GM18909 (cell line): ENCODE results near the gene KCNH1.

Experiments
- ATAC-seq: cut with Tn5 transposase; IDR thresholded peaks from one replicate; pipeline ENCODE4 v1.9.1; 2021; ENCODE audit warnings: mild to moderate bottlenecking; ENCODE audit not compliant: unreplicated experiment, poor library complexity

Gene KCNH1

GRCh38 chr1:210697185-210697584 lies 436.8 kb downstream of the KCNH1 start:
- ATAC-seq: no peak

- peak; percentile 94 for ATAC-seq
Measured at GRCh38 chr1:210696709-210697108, 437.2 kb downstream of the KCNH1 start.

DNA sequence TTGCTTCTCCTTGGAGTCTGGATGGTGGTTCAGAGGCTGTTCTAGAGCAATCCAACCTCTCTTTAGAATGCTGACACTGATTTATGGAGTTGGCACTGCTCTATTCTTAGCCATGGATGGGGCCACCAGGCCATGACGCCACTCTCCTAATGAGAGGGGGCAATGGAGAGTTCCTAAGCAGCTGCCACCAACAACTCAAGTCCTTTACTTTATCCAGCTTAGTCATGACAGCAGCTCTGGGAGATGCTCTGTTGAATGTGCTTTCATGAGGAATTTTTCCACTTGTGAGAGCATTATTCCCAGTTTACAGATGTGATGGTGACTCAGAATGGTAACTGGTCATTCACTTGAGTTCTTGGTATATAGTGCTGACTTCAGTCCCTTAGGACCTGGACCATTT lies 438.9 kb downstream of the KCNH1 start:
- ATAC-seq: no peak

DNA sequence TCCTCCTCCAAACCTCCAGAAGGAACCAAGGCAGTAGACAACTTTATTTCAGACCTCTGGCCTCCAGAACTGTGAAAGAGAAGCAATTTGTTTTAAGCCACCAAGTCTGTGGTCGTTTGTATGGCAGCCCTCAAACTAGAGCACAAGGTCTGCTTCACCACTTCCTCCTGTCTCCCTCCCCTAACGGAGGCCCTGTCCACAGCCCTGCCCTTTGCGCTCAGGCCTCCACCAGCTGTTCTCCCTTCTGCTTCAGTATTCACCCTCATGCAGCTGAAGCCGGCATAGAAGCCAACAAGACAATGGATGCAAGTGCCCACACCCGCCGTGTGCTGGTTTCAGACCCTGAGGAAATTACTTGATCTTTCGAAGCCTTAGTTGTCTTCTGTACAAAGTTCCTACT lies 441.2 kb downstream of the KCNH1 start:
- ATAC-seq: peak; percentile 44

GRCh38 chr1:210691039-210691610 lies 442.8 kb downstream of the KCNH1 start:
- no peak for ATAC-seq

- no peak for ATAC-seq
Measured at GRCh38 chr1:210690236-210690635, 443.7 kb downstream of the KCNH1 start.

DNA sequence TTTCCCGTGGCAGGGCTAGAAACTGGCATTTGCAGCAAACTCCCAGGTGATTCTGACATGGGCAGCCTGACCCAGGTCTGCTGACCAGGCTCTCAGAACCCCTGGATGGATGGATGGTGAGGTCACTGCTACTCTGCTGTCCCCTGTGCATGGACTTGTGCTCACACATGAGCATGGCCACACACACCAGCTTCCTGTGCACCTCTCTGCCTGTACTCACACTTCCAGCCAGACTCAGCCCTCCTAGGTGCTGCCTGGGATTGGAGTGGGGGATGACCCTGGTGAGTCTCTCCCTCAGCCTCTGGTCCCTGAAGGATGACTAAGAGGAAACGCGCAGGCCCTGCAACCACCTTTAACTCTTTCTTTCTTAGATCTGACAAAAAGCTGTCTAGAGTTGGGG lies 444.1 kb downstream of the KCNH1 start:
- ATAC-seq: no peak

- no peak for ATAC-seq
Measured at GRCh38 chr1:210688512-210689234, 445.3 kb downstream of the KCNH1 start.

DNA sequence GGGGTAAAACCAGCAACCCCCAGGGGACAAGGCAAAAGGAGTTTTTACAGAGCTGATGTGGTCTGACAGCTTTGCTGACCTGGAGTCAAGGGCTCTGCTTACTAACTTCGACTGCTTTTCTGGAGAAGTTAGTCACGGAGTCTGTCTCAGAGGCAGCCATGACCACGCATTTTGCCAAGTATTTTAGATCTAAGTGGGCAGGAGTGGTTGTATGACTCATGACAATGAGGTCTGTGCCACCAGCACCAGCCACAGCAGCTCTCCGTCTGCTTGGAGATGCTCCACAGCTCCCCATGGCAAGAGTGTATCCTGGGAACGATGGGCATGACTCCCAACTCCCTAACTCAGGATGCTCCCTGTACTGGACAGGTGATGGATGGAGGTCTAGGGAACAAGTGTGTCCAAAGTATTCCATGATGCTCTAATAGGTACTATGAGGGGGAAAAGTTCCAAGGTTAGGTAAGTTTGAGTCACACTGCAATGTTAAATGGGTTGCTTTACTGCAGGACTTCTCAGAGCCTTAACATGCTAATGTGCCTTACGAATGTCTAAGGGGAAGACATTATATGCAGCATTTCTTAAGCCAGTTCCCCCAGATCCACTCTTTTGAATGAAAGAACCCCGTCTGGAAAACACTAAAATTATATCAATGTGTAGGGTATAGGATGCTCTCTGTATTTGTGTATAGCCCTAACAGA lies 446.2 kb downstream of the KCNH1 start:
- no peak for ATAC-seq

DNA sequence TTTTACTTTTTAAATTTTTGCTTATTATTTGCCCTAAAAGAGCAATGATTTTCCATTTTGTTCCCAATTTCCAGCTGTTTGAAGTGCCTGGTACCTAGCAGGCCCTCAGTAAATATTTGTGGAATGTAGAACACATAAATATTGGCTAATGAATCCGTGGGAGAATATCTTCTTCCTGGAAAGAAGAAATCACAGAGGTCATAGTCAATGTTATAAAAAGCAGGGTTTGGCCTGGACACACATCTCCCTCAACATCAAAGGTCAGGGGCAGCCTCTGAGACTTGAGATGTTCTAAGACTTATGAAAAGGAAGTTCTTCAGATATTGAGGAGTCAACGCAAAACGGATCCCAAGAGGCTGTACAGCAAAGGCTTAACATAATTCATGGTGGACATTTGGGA lies 447.1 kb downstream of the KCNH1 start:
- ATAC-seq: no peak

GRCh38 chr1:210685295-210685650 lies 448.7 kb downstream of the KCNH1 start:
- ATAC-seq: no peak

GRCh38 chr1:210684466-210685294 lies 449.3 kb downstream of the KCNH1 start:
- ATAC-seq: peak; percentile 90

- no peak for ATAC-seq
Measured at GRCh38 chr1:210683403-210684047, 450.4 kb downstream of the KCNH1 start.

- no peak for ATAC-seq
Measured at GRCh38 chr1:210681158-210681557, 452.8 kb downstream of the KCNH1 start.

DNA sequence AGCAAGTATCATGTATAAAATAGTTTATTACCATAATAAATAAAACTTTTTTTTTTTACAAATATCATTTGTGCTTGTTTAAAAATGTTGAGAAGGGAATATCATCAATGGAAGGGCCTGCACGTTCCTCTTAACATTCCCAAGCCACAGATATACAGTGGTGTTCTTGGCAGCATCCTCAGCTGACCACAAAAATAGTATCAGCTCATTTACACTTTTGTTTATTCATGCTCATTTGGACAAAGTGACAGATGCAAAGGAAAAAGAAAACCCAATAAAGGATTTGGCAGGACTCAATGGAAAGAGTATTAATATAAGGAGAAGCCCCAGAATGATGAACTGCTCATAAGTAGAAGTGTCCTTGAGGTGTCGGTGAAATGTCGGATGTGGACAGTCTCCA lies 455.6 kb downstream of the KCNH1 start:
- ATAC-seq: no peak

DNA sequence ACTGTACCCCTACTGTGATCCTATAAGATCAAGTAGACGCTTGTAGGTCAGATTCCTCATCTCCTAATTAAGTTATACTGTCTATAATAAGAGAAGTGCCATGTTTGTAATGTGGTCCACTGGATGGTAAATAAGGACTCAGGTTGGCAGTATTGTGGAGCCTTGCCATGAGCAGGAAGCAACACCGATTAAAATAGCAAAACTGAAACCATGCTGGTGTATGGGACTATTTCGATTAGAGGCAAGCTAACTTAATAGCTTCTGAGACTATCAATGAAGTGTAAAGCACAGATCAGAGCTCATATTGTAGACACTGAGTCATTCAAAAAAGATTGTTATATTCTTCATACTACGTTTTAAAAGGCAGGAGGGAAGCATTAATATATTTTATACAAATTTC lies 456.4 kb downstream of the KCNH1 start:
- ATAC-seq: peak; percentile 79

- ATAC-seq: no peak
Measured at GRCh38 chr1:210676539-210676938, 457.4 kb downstream of the KCNH1 start.

GRCh38 chr1:210674151-210674550 lies 459.8 kb downstream of the KCNH1 start:
- no peak for ATAC-seq

DNA sequence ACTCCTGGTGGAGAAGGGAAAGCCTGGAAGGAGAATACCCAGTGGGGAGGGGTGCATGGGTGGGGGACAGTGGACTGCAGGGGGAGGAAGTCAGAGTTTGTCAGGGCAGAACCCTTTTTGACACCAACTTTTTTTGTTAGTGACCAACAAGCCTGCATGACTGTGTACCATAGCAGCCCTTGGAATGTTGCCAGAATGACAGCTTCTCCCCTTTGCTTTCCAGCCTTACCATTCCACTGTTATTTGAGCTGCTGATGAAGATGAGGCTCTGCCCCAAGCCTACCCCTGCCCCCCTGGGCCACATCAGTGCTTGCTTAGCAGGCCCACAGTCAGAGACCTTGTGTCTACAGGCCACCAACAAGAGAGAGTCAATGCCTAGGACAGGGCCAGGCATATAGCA lies 464.0 kb downstream of the KCNH1 start:
- no peak for ATAC-seq
